Dedifferentiated amniotic fluid mesenchymal stem cell (primary cell): Measurements from ENCODE around the gene SBK3.
"Not testable (repeated sequence)": the region's sequence is repeated elsewhere in the genome, so short reads cannot be mapped to it uniquely, and the experiment has no call there.

Source experiments
- DNase-seq: peaks from one replicate; pipeline ENCODE4 v3.0.0-alpha.2; 2016; ENCODE audit errors: extremely low spot score

SBK3 gene

DNA sequence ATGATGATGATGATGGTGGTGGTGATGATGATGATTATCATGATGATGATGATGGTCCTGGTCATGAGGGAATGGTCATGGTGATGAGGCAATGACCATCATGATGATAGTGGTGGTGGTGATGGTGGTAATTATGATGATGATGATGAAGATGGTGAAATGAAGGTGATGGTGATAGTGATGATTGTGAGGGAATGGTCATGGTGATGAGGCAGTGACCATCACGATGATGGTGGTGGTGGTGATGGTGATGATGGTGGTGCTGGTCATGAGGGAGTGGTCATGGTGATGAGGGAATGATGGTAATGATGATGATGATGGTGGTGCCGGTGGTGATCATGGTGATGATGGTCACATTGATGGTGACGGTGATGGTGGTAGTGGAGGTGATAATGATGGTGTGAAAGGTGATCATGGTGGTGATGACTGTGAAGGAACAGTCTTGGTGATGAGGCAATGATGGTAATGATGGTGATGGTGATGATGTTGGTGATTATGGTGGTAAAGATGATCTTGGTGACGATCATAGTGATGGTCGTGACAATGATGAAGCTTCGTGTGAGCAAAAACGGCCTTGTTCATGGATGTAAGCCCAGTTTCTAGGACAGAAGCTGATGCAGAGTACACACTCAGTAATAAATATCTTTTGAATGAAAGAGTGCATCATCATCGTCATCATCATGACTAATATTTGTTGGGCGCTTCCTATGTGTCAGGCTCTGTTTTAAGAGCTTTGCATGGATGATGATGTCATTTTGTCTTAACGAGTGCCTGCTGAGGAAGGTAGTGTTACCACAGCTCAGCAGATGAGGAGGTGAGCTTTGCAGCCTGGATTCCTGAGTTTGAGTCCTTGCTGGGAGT is 25.7 kb downstream of the SBK3 start:
- peak; percentile 19 for DNase-seq

DNA sequence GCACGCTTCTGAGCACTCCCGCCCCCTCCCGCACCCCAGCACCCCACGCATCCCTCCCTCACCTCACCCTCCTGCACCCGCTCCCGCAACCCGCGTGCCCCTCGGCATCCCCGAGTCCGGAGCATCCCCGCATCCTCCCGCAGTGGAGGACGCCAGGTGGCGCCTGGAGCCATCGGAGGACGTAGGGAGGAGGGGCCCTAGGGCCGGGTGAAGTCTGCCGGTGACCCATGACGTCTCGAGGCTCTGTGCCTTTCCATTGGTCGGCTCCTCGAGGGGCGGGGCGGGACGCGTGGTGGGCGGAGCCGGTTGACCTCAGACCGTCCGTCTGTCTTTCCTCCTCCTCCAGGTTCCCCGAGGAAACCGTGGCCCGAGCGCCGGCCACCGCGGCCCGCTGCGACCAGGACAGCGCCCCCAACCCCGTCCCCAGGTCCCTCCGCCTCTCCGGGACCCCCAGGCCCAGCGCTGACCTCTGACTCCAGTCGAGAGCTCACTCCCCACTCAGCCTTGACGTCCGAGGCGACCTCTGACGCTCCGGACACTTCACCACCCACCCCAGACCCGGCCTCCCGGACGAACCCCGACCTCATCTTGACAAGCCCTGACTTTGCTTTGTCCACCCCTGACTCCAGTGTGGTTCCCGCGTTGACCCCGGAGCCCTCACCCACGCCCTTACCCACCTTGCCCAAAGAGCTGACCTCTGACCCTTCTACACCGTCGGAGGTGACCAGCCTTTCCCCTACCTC is 28.3 kb downstream of the SBK3 start:
- peak; percentile 91 for DNase-seq

DNA sequence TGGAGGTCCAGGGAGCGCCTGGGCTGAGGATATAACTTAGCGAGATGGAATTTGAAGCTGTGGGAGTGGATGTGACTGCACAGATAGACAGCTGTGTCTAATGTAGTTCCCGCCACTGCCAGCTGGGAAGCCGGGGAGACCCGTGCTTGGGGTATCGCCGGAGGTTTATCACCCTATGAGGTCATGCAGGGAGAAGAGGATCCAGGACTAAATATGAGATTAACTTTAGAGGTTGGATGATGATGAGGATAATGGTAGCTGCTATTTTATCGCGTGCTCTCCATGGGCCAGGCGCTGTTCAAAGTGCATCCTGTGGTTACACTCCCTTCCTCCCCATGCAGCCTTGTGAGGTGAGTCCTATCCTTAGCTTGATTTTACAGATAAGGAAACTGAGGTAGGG is 37.2 kb downstream of the SBK3 start:
- DNase-seq = no peak

DNA sequence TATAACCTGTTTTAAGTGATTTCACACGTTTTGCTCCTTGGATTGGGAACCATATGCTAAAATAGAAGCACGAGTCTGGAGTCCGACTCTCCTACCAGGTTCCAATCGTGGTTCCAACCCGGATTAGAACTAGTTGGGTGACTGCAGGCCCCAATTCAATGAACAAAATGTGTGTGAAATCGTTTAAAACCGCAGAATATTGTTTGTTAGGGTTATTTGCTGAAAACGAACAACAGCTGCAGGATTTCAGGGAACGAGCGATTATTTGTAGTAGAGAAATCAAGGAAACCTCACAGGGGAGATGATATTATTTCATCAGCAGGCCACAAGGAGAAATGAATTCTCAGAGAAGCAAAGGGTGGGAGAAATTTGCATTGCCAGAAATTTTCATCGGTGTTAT is 40.4 kb downstream of the SBK3 start:
- DNase-seq = no peak

DNA sequence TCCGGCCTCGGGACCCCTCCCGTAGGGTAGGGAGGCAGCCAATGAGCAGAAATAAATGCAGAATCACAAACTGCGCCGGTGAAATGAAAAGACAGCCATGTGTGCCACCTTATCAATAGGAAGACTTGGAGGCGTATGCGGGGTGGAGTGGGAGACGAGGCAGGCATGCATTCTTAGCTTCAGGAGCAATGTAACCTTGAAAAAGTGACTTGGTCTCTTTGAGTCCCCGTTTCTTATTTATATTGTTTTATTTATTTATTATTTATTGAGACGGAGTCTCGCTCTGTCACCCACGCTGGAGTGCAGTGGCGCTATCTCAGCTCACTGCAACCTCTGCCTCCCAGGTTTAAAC is 41.1 kb downstream of the SBK3 start:
- DNase-seq = no peak

DNA sequence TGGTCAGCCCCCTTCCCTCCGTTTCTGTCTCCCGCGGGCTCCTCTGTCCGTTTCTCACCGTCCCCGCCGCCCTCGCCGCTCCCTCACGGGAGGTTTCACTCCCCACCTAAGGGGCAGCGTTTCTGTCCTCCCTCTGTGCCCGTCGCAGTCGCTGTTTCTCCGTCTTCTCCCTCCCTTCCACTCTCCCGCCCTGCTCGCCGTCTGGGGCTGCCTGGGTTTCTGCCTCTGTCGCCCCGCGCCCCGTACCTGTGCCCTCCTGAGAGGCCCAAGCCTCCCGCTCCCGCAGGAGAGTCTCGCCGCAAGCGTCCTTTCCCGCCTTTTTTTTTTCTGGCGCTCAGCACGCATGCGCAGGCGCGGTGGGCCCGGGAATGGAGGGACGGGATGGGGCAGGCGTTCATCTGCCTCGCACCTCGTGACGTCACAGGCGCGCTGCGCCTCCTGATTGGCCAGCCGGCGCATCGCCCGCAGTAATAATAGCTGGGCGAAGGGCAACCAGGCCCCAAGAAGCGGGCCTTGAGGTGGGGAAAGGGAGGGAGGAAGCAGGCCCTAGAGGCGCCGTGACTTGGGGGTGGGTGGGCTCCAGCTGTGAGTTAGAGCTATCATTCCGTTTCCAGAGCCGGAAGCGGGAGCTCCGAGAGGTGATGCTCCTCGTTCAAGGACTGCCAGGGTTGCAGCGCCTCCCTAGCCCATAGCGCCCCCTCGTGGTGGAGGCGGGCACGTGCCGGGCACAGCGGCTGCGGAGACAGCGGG is 41.7 kb downstream of the SBK3 start:
- peak; percentile 82 for DNase-seq

DNA sequence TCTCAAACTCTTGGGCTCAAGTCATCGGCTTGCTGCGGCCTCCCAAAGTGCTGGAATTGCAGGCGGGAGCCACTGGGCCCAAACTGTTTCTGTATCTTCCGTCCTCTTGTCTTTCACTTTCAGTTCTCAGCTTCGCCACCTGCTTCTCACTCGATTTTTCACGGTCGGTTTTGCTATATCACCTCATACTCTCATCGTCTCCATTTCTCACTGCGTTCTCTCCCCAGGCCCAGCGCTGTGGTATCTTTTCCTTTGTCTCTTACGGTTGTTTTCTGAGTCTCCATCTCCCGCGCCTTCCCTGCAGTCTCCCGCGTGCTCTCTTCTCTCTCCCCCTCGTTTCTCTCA is 42.2 kb downstream of the SBK3 start:
- no peak for DNase-seq

DNA sequence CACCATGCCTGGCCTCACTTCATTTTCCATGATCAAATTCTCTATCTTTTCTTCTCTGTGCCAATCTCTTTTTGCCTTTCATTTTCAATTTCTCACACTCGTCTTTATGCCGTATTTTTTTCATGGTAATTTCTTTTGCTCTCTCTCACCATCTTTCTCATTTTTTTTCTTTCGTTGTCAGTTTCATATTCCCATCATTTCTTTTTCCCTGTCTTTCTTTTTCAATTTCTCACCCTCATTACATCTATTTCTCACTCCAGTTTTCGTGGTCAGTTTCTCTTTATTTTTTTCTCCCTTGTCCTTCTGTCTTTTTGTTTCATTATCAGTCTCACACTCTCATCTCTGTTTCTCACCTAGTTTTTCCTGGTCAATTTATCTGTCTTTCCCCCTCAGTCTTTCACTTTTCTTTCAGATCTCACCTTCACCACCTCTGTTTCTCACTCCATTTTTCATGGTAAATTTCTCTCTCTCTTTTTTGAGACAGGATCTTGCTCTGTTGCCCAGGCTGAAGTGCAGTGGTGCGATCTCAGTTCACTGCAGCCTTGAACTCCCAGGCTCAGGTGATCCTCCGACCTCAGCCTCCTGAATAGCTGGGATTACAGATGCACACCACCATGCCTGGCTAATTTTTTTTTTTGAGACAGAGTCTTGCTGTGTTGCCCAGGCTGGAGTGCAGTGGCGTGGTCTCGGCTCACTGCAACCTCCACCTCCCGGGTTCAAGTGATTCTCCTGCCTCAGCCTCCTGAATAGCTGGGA is 43.0 kb downstream of the SBK3 start:
- DNase-seq = no peak

DNA sequence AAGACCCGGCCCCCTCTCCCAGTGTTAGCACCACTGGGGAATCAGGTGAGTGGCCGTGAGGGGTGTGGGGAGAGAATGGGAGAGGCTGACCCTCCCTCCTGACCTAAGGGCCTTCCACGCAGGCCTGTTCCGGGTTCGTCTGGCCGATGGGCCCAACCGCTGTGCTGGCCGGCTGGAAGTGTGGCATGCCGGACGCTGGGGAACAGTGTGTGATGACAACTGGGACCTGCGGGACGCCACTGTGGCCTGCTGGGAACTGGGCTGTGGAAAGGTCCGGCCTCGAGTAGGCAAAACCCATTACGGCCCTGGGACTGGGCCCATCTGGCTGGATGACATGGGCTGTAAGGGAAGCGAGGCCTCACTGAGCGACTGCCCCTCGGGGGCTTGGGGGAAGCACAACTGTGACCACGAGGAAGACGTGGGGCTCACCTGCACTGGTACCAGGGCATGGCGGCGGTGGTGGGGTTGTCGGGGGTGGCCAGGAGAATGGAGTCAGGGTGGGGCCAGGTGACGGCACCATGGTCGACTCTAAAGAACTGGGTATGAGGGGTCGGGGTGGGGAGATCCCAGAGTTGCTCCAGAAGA is 44.9 kb downstream of the SBK3 start:
- DNase-seq = no peak

DNA sequence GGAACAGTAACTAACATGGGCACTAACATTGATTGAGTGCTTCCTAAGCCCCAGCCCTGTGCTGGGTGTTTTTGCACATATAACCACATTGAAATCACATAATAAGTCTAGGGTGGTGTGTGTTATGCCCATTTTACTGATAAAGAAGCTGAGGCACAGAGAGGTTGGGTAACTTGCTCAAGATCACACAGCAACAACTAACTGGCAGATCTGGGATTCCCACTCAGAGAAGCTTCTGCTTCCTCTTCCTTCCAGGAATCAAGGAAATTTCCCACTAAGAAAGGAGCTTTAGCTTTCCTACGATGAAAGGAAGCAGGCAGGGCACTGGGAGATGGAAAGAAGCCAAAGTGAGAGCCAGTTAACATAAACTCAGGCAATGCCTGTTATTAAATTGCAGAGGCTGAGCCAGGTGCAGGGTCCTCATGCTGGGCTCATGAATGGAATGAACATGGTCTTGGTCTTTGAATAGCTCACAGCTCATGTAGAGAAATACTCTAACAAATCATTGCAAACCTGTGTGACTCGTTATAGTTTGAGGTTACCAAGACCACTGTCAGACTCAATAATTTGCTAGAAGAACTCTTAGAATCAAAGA is 47.0 kb downstream of the SBK3 start:
- no peak for DNase-seq

DNA sequence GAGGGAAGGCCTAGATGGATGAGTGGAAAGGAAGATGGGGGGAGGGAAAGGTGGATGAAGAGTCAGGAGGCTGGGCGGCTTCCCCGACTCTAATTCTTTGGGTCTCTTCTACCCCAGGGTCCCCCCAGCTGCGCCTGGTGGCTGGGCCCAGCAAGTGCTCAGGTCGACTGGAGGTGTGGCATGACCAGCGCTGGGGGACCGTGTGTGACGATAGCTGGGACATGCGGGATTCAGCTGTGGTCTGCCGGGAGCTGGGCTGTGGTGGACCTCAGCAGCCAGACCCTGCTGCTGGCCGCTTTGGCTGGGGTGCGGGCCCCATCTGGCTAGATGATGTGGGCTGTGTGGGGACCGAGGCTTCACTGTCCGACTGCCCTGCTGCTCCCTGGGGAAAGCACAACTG is 47.6 kb downstream of the SBK3 start:
- DNase-seq = no peak

DNA sequence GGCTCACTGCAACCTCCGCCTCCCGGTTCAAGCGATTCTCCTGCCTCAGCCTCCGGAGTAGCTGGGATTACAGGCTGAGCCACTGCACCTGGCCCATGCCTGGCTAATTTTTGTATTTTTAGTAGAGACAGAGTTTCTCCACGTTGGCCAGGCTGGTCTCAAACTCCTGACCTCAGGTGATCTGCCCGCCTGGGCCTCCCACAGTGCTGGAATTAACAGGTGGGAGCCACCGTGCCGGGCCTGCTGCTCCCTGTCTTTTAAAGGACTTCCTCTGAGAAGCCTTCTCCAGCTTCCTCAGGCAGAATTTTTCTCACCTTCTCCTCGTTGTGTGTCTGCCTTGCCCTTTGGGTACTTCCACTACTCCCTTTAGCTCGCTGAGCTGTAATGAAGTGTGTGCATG is 48.5 kb downstream of the SBK3 start:
- not testable (repeated sequence) for DNase-seq

DNA sequence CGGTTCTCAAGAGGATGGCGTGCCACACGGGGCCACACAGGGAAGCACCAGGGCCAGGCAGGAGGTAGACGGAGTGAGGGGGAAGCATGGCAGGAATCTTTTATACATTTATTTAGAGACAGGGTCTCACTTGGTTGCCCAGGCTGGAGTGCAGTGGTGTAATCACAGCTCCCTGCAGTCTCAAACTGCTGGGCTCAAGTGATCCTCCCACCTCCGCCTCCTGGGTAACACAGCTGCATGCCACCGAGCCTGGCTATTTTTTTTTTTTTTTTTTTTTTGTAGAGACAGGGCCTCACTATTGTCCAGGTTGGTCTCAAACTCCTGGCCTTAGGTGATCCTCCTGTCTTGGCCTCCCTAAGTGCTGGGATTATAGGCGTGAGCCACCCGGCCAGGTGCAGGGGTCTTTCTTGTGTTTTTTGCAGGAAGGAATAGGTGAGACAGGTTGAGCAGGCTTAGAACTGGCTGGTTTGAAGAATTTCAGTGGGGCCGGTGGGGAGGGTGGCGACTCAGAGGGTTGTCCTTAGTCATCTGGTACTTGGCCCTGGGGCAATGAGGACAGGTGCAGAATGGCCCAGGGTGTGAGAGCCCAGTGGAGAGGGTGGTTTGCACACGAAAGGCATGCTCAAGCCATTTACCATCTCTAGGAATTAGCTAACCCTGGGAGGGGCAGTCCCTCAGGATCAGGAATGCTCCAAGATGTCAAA is 49.5 kb downstream of the SBK3 start:
- DNase-seq = no peak

DNA sequence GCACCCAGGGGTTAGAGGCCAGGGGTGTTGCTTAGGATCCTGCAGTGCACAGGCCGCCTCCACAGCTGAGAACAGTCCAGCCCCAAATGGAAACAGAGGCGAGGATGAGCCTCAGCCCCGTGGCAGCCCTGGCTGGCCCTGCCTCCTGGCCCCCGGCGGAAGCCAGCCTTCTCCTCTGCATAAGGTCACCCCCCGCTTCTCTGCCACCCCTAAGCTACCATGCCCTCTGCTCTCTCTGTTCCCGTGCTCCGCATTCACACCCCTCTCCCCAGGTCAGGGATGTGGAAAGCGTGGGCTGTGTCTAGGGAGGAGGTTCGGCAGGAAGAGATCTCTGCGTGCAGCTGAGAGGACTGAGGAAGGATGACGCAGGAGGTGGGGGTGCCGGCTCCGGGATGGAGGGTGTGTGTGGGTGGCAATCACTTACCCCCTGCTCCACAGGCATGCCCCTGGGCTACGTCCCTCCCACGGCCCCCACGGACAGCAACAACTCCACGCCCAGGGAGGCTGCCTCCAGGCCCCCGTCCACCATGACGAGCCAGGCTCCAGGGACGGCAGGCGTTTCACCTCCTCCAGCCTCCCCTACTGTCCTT is 51.1 kb downstream of the SBK3 start:
- DNase-seq = no peak

DNA sequence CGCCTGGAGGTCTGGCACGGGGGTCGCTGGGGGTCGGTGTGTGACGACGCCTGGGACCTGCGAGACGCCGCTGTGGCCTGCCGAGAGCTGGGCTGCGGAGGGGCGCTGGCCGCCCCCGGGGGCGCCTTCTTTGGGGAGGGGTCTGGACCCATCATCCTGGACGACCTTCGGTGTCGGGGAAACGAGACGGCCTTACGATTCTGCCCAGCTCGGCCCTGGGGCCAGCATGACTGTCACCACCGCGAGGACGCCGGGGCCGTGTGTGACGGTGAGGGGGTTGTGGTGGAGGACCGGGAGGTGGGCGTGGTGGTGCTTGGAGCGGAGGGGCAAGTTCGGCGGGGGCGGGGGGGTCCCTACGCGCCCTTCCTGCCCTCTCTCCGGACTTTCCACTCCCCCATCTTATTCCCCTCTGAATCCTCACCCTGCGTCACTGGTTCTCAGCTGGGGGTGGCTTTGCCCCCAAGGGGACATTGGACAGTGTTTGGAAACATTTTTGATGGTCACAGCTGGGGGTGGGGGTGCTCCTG is 51.6 kb downstream of the SBK3 start:
- no peak for DNase-seq

DNA sequence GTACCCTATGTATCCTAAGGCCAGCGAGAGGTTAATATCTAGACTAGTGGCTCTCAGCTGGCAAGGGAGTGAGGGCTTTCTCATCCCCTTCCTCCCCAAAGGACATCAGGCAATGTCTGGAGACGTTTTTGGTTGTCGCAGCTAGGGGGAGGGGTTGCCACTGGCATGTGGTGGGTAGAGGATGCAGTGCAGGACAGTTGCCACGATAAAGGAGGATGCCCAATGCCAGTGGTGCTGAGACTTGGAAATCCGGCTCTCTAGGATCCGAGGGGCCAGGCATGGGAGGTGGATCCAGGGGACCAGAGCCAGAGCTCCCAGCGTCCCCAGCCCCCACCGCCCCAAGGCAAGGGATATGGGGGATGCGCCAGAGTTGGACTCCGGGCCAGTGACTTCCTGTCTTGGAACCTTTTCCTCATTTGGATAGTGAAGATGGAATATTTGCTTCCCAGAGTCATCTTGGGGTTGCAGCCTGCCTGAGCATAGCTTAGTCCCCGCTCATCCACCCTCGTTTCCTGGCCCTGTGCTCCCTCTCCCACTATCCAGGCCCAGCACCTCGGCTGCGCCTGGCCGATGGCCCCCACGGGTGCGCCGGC is 52.2 kb downstream of the SBK3 start:
- no peak for DNase-seq

DNA sequence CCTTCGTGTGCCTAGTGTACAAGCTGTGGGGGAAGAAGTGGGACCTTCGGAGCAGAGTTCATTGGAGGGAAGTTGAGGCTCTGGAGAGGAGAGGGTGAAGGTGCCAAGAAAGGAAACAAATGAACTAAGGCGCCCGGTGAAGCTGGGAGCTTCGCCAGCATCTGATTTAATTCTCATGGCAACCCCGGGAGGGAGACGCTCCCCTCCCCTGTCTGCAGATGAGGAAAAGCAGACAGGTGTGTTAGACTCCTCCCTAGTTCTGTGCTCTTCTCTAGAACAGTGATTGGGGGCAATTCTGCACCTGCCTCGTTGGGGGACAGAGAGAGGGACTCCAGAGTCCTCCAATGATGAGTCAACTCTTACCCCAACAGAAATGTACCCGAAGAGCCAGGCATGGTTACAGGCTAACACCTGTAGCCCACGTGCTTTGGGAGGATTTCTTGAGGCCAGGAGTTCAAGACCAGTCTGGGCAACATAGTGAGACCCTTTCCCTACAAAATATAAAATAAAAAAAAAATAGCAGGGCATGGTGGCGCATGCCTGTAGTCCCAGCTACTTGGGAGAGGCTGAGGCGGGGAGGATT is 52.9 kb downstream of the SBK3 start:
- DNase-seq = no peak

DNA sequence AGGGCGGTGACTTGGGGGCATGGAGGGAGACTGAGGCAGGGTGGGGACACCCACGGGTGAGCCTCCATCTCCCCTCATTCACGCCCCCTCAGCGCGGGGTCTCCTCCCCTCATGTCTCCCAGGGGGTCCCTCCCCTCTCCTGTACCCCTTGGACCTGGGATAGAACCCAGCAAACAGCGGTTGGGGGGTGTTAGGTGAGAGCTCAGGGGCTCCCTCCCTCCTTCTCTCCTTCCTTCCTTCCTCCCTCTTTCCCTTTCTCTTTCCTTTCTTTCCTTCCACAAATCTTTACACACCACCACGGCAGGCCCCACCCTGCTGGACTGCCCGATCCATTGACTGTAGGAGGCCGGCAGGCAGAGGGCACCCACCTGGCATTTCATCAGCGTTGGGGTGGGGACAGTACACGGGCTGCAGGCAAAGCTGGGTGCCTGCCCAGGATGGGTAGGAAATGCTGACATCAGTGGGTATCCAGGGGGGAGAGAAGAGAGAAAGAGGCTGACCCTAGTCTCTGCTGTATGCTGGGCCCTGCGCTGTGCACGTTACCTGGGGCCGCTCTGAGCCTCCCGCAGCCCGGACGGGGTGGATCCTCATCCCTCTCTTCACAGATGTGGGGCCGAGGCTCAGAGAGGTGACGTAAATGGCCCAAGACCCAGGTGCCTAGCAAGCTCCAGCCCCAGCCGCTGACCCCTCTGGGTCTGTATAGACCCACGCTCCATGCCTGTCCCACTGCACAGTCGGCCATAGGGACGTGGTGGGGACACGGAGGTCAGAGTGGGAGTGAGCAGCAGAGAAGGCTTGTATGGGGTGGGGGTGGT is 53.6 kb downstream of the SBK3 start:
- DNase-seq = no peak
